Measurements from ENCODE around the gene FAM200C. TPM values are rescaled to one million over a fixed set of nuclear protein-coding genes. Genes with fewer than 3 reads are reported as not detected.

Gene FAM200C
- total and polyA plus RNA-seq, 2 experiments from 2014 or later, result 3.0 to 5.3 TPM

DNA sequence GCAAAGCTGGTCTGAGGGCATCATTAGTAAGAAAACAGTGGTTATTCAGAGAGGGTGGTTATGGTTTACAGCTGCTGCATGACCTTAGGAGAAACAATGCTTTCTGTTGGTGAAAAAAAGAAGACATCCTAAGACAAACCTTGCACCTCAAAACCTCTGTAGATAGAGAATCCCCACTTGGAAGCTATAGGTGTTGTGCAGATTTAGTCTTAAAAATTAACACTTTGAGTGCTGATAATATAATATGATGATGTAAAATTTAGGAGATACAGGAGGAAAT is 20.4 kb upstream of the FAM200C start:
- Histone ChIP-seq H3K4me3 (no peak overlapping the region), H3K9me2 (replicated peaks; ENCODE audit: insufficient read depth) (no peaks in the 10 kb centered on the region), H3K36me3 (replicated peaks; ENCODE audit: insufficient read depth, low read depth) (no peaks in the 10 kb centered on the region), H4K20me1 (ENCODE audit: insufficient read depth, poor library complexity, severe bottlenecking) (no peaks in the 10 kb centered on the region), H3K27me3 (no peaks in the 10 kb centered on the region), H3K4me1 (ENCODE audit: insufficient read depth) (peaks cover 8% of the 10 kb centered on the region), H3K9me3 (ENCODE audit: low read depth) (no peaks in the 10 kb centered on the region), H3K4me2 (no peak overlapping the region), H2AFZ (peak overlapping the region; percentile 61), H3K79me2 (peaks cover 31% of the 10 kb centered on the region), H3K27ac (no peak overlapping the region)
- no peak for DNase-seq (ENCODE audit: low spot score)
- TF ChIP-seq, protein P1, sequence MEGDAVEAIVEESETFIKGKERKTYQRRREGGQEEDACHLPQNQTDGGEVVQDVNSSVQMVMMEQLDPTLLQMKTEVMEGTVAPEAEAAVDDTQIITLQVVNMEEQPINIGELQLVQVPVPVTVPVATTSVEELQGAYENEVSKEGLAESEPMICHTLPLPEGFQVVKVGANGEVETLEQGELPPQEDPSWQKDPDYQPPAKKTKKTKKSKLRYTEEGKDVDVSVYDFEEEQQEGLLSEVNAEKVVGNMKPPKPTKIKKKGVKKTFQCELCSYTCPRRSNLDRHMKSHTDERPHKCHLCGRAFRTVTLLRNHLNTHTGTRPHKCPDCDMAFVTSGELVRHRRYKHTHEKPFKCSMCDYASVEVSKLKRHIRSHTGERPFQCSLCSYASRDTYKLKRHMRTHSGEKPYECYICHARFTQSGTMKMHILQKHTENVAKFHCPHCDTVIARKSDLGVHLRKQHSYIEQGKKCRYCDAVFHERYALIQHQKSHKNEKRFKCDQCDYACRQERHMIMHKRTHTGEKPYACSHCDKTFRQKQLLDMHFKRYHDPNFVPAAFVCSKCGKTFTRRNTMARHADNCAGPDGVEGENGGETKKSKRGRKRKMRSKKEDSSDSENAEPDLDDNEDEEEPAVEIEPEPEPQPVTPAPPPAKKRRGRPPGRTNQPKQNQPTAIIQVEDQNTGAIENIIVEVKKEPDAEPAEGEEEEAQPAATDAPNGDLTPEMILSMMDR (IDR thresholded peaks at IDR 0.05; ENCODE audit: poor library complexity), result no peak
- no peak for TF ChIP-seq EZH2phosphoT487 (IDR thresholded peaks at IDR 0.05; ENCODE audit: low read depth, severe bottlenecking, unreplicated experiment)
- no peak for TF ChIP-seq EZH2 (IDR thresholded peaks at IDR 0.05; ENCODE audit: borderline replicate concordance)

DNA sequence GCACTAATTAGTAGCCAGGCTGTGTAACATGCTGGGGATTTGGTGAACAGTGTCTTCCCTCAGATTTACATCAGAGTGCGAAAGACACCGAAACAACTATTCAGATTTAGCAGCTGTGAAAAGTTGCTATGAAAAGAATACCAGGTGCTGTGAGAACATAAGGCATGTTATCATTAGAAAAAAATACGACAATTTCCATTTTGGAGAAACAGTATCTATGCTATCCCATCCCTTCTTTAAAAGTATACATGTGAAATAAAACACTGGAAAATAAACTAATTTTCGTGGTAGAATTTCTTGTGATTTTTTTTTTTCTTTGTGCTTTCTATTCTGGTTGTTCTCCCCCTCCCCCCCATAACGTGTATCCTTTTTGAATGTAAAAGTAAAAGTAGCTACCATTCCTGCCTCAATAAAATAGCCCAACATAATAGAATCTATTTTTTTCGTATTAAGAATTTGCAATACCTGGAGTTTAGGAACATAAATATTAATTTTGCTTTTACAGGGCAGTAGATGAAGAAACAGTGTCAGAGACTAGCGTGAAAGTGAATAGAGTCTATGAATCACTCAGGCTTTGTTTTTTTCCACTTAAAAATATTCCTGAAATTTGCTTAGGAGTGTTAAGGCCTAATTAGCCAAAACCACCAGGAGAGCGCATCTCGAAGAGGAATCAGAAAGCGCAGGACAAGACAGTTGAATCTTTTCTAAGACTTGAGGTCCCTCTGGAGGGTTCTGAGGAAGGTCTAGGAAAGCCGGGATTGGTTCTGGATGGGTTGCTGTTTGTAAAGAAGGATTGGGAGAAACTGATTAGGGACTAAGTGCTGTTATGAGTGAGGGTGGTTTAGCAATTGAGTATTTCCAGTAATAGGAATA is 19.8 kb upstream of the FAM200C start:
- H3K79me2 ChIP-seq, result peaks cover 31% of the 10 kb centered on the region
- H2AFZ ChIP-seq, result peak overlapping the region; percentile 61
- no peaks in the 10 kb centered on the region for H3K9me2 ChIP-seq (replicated peaks; ENCODE audit: insufficient read depth)
- DNase-seq (ENCODE audit: low spot score), result no peak
- peak overlapping the region; percentile 84 for H3K27ac ChIP-seq
- H3K36me3 ChIP-seq (replicated peaks; ENCODE audit: insufficient read depth, low read depth), result no peaks in the 10 kb centered on the region
- TF ChIP-seq EZH2 (IDR thresholded peaks at IDR 0.05; ENCODE audit: borderline replicate concordance), result no peak
- TF ChIP-seq, protein P1 (IDR thresholded peaks at IDR 0.05; ENCODE audit: poor library complexity), result no peak
- peak overlapping the region; percentile 24 for H3K4me3 ChIP-seq
- WGBS (ENCODE audit: low lambda C conversion rate, missing lambda C conversion rate), result 46% methylated on average over 11 of the region's 11 CpGs
- H4K20me1 ChIP-seq (ENCODE audit: insufficient read depth, poor library complexity, severe bottlenecking), result no peaks in the 10 kb centered on the region
- no peaks in the 10 kb centered on the region for H3K27me3 ChIP-seq
- H3K4me2 ChIP-seq, result peak overlapping the region; percentile 77
- H3K9me3 ChIP-seq (ENCODE audit: low read depth), result no peaks in the 10 kb centered on the region
- peaks cover 8% of the 10 kb centered on the region for H3K4me1 ChIP-seq (ENCODE audit: insufficient read depth)

DNA sequence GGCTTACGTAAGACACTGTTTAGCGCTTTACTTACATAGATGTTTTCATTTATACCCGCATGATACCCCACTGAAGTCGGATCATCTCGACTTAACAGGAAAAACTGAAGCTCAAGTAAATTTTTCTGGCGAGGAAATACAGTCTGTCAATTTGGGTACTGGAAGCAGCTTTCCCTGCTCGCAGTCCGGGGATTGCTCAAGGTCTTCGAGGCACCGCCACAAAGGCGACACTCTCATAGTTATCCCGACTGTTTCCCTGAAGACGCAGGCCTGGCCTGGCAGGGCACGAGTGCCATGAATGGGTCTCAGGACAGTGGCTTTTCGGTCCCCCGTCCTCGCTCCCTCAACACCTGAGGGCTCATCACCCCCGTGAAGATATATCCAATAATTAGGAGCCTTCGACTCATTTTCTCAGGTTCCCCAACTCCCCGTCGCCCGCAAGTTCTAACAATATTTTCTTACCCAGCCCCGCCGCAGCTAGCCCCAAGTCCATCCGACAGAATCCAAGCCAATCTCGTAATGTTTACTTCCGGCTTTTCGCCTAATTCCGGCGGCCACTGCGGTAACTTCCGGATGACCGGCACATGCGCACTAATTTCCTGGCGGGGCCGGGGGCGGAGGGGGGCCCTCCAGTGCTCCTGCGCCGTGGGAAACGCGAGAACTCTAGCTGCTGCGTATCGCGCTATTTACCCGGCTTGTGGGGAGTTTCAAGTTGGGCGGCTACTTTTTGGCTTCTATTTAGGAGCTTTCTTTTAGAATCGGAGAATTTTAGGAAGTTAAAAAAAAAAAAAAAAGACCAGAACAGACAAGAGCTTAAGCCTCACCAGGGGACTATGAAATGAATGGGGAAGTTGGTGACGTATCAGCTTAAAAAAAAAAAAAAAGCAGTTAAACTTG is 19.0 kb upstream of the FAM200C start, which contains the start of gene SLU7:
SLU7 (minus strand) TSS at position 521 of the 897 bp plus-strand sequence. CDS start 3,787 bp downstream, outside the sequence.
- DNase-seq (ENCODE audit: low spot score), result peak; percentile 97
- H3K79me2 ChIP-seq, result peaks cover 31% of the 10 kb centered on the region
- H2AFZ ChIP-seq, result peak within 1 kb of the TSS; percentile 61
- TF ChIP-seq EZH2 (IDR thresholded peaks at IDR 0.05; ENCODE audit: borderline replicate concordance) (no peak), EZH2phosphoT487 (IDR thresholded peaks at IDR 0.05; ENCODE audit: low read depth, severe bottlenecking, unreplicated experiment) (no peak)
- TF ChIP-seq, protein P1 (IDR thresholded peaks at IDR 0.05; ENCODE audit: poor library complexity), result no peak
- no peaks in the 10 kb centered on the region for H4K20me1 ChIP-seq (ENCODE audit: insufficient read depth, poor library complexity, severe bottlenecking)
- no peaks in the 10 kb centered on the region for H3K36me3 ChIP-seq (replicated peaks; ENCODE audit: insufficient read depth, low read depth)
- peaks cover 8% of the 10 kb centered on the region for H3K4me1 ChIP-seq (ENCODE audit: insufficient read depth)
- WGBS (ENCODE audit: low lambda C conversion rate, missing lambda C conversion rate), result 1% methylated on average over 48 of the region's 48 CpGs
- no peaks in the 10 kb centered on the region for H3K9me3 ChIP-seq (ENCODE audit: low read depth)
- no peaks in the 10 kb centered on the region for H3K9me2 ChIP-seq (replicated peaks; ENCODE audit: insufficient read depth)
- H3K27ac ChIP-seq, result peak within 1 kb of the TSS; percentile 84
- peak within 1 kb of the TSS; percentile 31 for H3K4me3 ChIP-seq
- no peaks in the 10 kb centered on the region for H3K27me3 ChIP-seq
- H3K4me2 ChIP-seq, result peak within 1 kb of the TSS; percentile 77

All from hepatocyte (in vitro differentiated cells).